Activated naive CD8-positive, alpha-beta T cell treated with anti-CD3 and anti-CD28 coated beads for 36 hours (primary cell): ENCODE measurements around the gene RYR3. TPM values are rescaled to one million over a fixed set of nuclear protein-coding genes. Genes with fewer than 3 reads are reported as not detected.
A peak's percentile ranks its signal among the peaks of the same experiment; 100 is the strongest.

Source experiments
- DNase-seq: peaks from one replicate; pipeline ENCODE4 v3.0.0; 2021
- H3K27ac Mint-ChIP-seq: one replicate; pipeline ENCODE4 v1.8.0; 2022; ENCODE audit warnings: mild to moderate bottlenecking, moderate library complexity, mixed read lengths
- H3K27me3 Mint-ChIP-seq: one replicate; pipeline ENCODE4 v1.8.0; 2022; ENCODE audit warnings: mild to moderate bottlenecking, mixed read lengths
- H3K36me3 Mint-ChIP-seq: one replicate; pipeline ENCODE4 v1.8.0; 2021; ENCODE audit warnings: mild to moderate bottlenecking, mixed read lengths
- H3K4me1 Mint-ChIP-seq: one replicate; pipeline ENCODE4 v1.8.0; 2021; ENCODE audit warnings: mixed read lengths
- H3K4me3 Mint-ChIP-seq: one replicate; pipeline ENCODE4 v1.8.0; 2022; ENCODE audit warnings: mild to moderate bottlenecking, moderate library complexity, mixed read lengths
- H3K9me3 Mint-ChIP-seq: one replicate; pipeline ENCODE4 v1.8.0; 2022; ENCODE audit warnings: mixed read lengths
- total RNA-seq, 2 experiments: library from RNA; stranded (reverse); gene quantifications; one replicate each; pipeline ENCODE4 v1.2.3, GENCODE V29; 2021

The RYR3 gene
- total RNA-seq, 2 experiments from 2014 or later = not detected

- no peak overlapping the region for H3K27ac Mint-ChIP-seq
- H3K9me3 Mint-ChIP-seq = no peaks in the 10 kb centered on the region
- H3K36me3 Mint-ChIP-seq = no peaks in the 10 kb centered on the region
- H3K27me3 Mint-ChIP-seq = peaks cover 13% of the 10 kb centered on the region
- H3K4me1 Mint-ChIP-seq = no peaks in the 10 kb centered on the region
- H3K4me3 Mint-ChIP-seq = no peak overlapping the region
- DNase-seq = no peak
Measured at GRCh38 chr15:33623010-33623409, 312.2 kb downstream of the RYR3 start.

- Mint-ChIP-seq H3K27ac (no peak overlapping the region), H3K4me1 (no peaks in the 10 kb centered on the region), H3K27me3 (peaks cover 13% of the 10 kb centered on the region), H3K4me3 (no peak overlapping the region), H3K36me3 (no peaks in the 10 kb centered on the region), H3K9me3 (no peaks in the 10 kb centered on the region)
- no peak for DNase-seq
Measured at GRCh38 chr15:33624439-33624838, 313.7 kb downstream of the RYR3 start.

- peaks cover 4% of the 10 kb centered on the region for H3K27me3 Mint-ChIP-seq
- no peak overlapping the region for H3K4me3 Mint-ChIP-seq
- no peaks in the 10 kb centered on the region for H3K9me3 Mint-ChIP-seq
- H3K36me3 Mint-ChIP-seq = no peaks in the 10 kb centered on the region
- H3K4me1 Mint-ChIP-seq = no peaks in the 10 kb centered on the region
- H3K27ac Mint-ChIP-seq = no peak overlapping the region
- no peak for DNase-seq
Measured at GRCh38 chr15:33629647-33630046, 318.9 kb downstream of the RYR3 start.

- Mint-ChIP-seq H3K9me3 (no peaks in the 10 kb centered on the region), H3K4me3 (no peak overlapping the region), H3K27ac (no peak overlapping the region), H3K4me1 (no peaks in the 10 kb centered on the region), H3K27me3 (no peaks in the 10 kb centered on the region), H3K36me3 (no peaks in the 10 kb centered on the region)
- no peak for DNase-seq
Measured at GRCh38 chr15:33636234-33636633, 325.5 kb downstream of the RYR3 start.

- Mint-ChIP-seq H3K27me3 (no peaks in the 10 kb centered on the region), H3K9me3 (no peaks in the 10 kb centered on the region), H3K4me3 (no peak overlapping the region), H3K36me3 (no peaks in the 10 kb centered on the region), H3K27ac (no peak overlapping the region), H3K4me1 (no peaks in the 10 kb centered on the region)
- DNase-seq = no peak
Measured at GRCh38 chr15:33636958-33637357, 326.2 kb downstream of the RYR3 start.

- no peak for DNase-seq
- Mint-ChIP-seq H3K4me3 (no peak overlapping the region), H3K4me1 (no peaks in the 10 kb centered on the region), H3K36me3 (no peaks in the 10 kb centered on the region), H3K27ac (no peak overlapping the region), H3K9me3 (no peaks in the 10 kb centered on the region), H3K27me3 (no peaks in the 10 kb centered on the region)
Measured at GRCh38 chr15:33638453-33638852, 327.7 kb downstream of the RYR3 start.

GRCh38 chr15:33639051-33639450 lies 328.3 kb downstream of the RYR3 start:
- Mint-ChIP-seq H3K27me3 (no peaks in the 10 kb centered on the region), H3K9me3 (no peaks in the 10 kb centered on the region), H3K4me1 (no peaks in the 10 kb centered on the region), H3K36me3 (no peaks in the 10 kb centered on the region), H3K27ac (no peak overlapping the region), H3K4me3 (no peak overlapping the region)
- DNase-seq = no peak

GRCh38 chr15:33639456-33639855 lies 328.7 kb downstream of the RYR3 start:
- no peaks in the 10 kb centered on the region for H3K27me3 Mint-ChIP-seq
- DNase-seq = no peak
- H3K27ac Mint-ChIP-seq = no peak overlapping the region
- H3K4me3 Mint-ChIP-seq = no peak overlapping the region
- H3K36me3 Mint-ChIP-seq = no peaks in the 10 kb centered on the region
- H3K9me3 Mint-ChIP-seq = no peaks in the 10 kb centered on the region
- no peaks in the 10 kb centered on the region for H3K4me1 Mint-ChIP-seq

- Mint-ChIP-seq H3K36me3 (no peaks in the 10 kb centered on the region), H3K9me3 (no peaks in the 10 kb centered on the region), H3K27ac (no peak overlapping the region), H3K27me3 (no peaks in the 10 kb centered on the region), H3K4me3 (no peak overlapping the region), H3K4me1 (no peaks in the 10 kb centered on the region)
- DNase-seq = no peak
Measured at GRCh38 chr15:33639978-33640377, 329.2 kb downstream of the RYR3 start.

GRCh38 chr15:33641069-33641468 lies 330.3 kb downstream of the RYR3 start:
- H3K27me3 Mint-ChIP-seq = no peaks in the 10 kb centered on the region
- H3K4me3 Mint-ChIP-seq = no peak overlapping the region
- no peak overlapping the region for H3K27ac Mint-ChIP-seq
- H3K4me1 Mint-ChIP-seq = no peaks in the 10 kb centered on the region
- no peaks in the 10 kb centered on the region for H3K9me3 Mint-ChIP-seq
- DNase-seq = no peak
- H3K36me3 Mint-ChIP-seq = no peaks in the 10 kb centered on the region

- Mint-ChIP-seq H3K36me3 (no peaks in the 10 kb centered on the region), H3K4me3 (no peak overlapping the region), H3K27me3 (peaks cover 5% of the 10 kb centered on the region), H3K9me3 (no peaks in the 10 kb centered on the region), H3K4me1 (no peaks in the 10 kb centered on the region), H3K27ac (no peak overlapping the region)
- no peak for DNase-seq
Measured at GRCh38 chr15:33644304-33644703, 333.5 kb downstream of the RYR3 start.

GRCh38 chr15:33646744-33647143 lies 336.0 kb downstream of the RYR3 start:
- Mint-ChIP-seq H3K27me3 (peaks cover 5% of the 10 kb centered on the region), H3K9me3 (no peaks in the 10 kb centered on the region), H3K36me3 (no peaks in the 10 kb centered on the region), H3K27ac (no peak overlapping the region), H3K4me1 (no peaks in the 10 kb centered on the region), H3K4me3 (no peak overlapping the region)
- DNase-seq = no peak

- Mint-ChIP-seq H3K36me3 (no peaks in the 10 kb centered on the region), H3K27me3 (peaks cover 5% of the 10 kb centered on the region), H3K4me3 (no peak overlapping the region), H3K4me1 (no peaks in the 10 kb centered on the region), H3K9me3 (no peaks in the 10 kb centered on the region), H3K27ac (peak overlapping the region; percentile 66)
- no peak for DNase-seq
Measured at GRCh38 chr15:33649217-33649933, 338.6 kb downstream of the RYR3 start.

- Mint-ChIP-seq H3K36me3 (no peaks in the 10 kb centered on the region), H3K27ac (no peak overlapping the region), H3K4me1 (no peaks in the 10 kb centered on the region), H3K9me3 (no peaks in the 10 kb centered on the region), H3K27me3 (no peaks in the 10 kb centered on the region), H3K4me3 (no peak overlapping the region)
- no peak for DNase-seq
Measured at GRCh38 chr15:33654860-33655259, 344.1 kb downstream of the RYR3 start.

GRCh38 chr15:33655488-33655887 lies 344.7 kb downstream of the RYR3 start:
- Mint-ChIP-seq H3K4me1 (no peaks in the 10 kb centered on the region), H3K27me3 (no peaks in the 10 kb centered on the region), H3K9me3 (no peaks in the 10 kb centered on the region), H3K27ac (no peak overlapping the region), H3K4me3 (no peak overlapping the region), H3K36me3 (no peaks in the 10 kb centered on the region)
- no peak for DNase-seq

GRCh38 chr15:33656168-33656567 lies 345.4 kb downstream of the RYR3 start:
- Mint-ChIP-seq H3K27me3 (no peaks in the 10 kb centered on the region), H3K4me3 (no peak overlapping the region), H3K9me3 (no peaks in the 10 kb centered on the region), H3K36me3 (no peaks in the 10 kb centered on the region), H3K27ac (no peak overlapping the region), H3K4me1 (no peaks in the 10 kb centered on the region)
- no peak for DNase-seq
